ENCODE data around the gene PRAMEF14. TPM values are rescaled to one million over a fixed set of nuclear protein-coding genes. Genes with fewer than 3 reads are reported as not detected.
"Not testable (repeated sequence)": the region's sequence is repeated elsewhere in the genome, so short reads cannot be mapped to it uniquely, and the experiment has no call there.

PRAMEF14 gene
- total RNA-seq, 1 experiment from 2014 or later = not detected

GRCh38 chr1:13366536-13366935 lies 19.6 kb upstream of the PRAMEF14 start:
- H3K79me2 ChIP-seq (ENCODE audit: low read length); H3K9me3 ChIP-seq (ENCODE audit: low read length); H3K36me3 ChIP-seq (ENCODE audit: insufficient read depth, low read length); H2AFZ ChIP-seq (ENCODE audit: low read length); H3K27me3 ChIP-seq (ENCODE audit: low read length); H4K20me1 ChIP-seq (ENCODE audit: insufficient read depth, low read depth, low read length); H3K9ac ChIP-seq (ENCODE audit: low read length); H3K4me2 ChIP-seq (ENCODE audit: low read depth, low read length, poor library complexity, severe bottlenecking); H3K27ac ChIP-seq (ENCODE audit: low read length); H3K4me1 ChIP-seq (ENCODE audit: low read length); H3K9me2 ChIP-seq (replicated peaks; ENCODE audit: insufficient read depth, low read length); H3K4me3 ChIP-seq (ENCODE audit: low read length): not testable (repeated sequence)
- DNase-seq = peak; percentile 24

- H3K9me3 ChIP-seq (ENCODE audit: low read length); DNase-seq; H3K27ac ChIP-seq (ENCODE audit: low read length): not testable (repeated sequence)
These were observed 18.0 kb upstream of the PRAMEF14 start for GRCh38 chr1:13364928-13365327.

GRCh38 chr1:13362364-13362763 lies 15.4 kb upstream of the PRAMEF14 start:
- not testable (repeated sequence) for H3K27ac ChIP-seq (ENCODE audit: low read length); H3K9me2 ChIP-seq (replicated peaks; ENCODE audit: insufficient read depth, low read length); H3K9me3 ChIP-seq (ENCODE audit: low read length); H3K79me2 ChIP-seq (ENCODE audit: low read length); H3K4me1 ChIP-seq (ENCODE audit: low read length); H2AFZ ChIP-seq (ENCODE audit: low read length); DNase-seq; H3K9ac ChIP-seq (ENCODE audit: low read length); H4K20me1 ChIP-seq (ENCODE audit: insufficient read depth, low read depth, low read length); H3K27me3 ChIP-seq (ENCODE audit: low read length); H3K4me2 ChIP-seq (ENCODE audit: low read depth, low read length, poor library complexity, severe bottlenecking); H3K4me3 ChIP-seq (ENCODE audit: low read length); H3K36me3 ChIP-seq (ENCODE audit: insufficient read depth, low read length)

More at GRCh38 chr1:13364928-13365327, 18.0 kb upstream of the PRAMEF14 start:
- H3K79me2 ChIP-seq (ENCODE audit: low read length); H4K20me1 ChIP-seq (ENCODE audit: insufficient read depth, low read depth, low read length); H3K4me2 ChIP-seq (ENCODE audit: low read depth, low read length, poor library complexity, severe bottlenecking); H2AFZ ChIP-seq (ENCODE audit: low read length); H3K27me3 ChIP-seq (ENCODE audit: low read length); H3K4me3 ChIP-seq (ENCODE audit: low read length); H3K36me3 ChIP-seq (ENCODE audit: insufficient read depth, low read length); H3K9me2 ChIP-seq (replicated peaks; ENCODE audit: insufficient read depth, low read length); H3K4me1 ChIP-seq (ENCODE audit: low read length); H3K9ac ChIP-seq (ENCODE audit: low read length): not testable (repeated sequence)

- H3K79me2 ChIP-seq (ENCODE audit: low read length); H3K4me2 ChIP-seq (ENCODE audit: low read depth, low read length, poor library complexity, severe bottlenecking); H3K9me3 ChIP-seq (ENCODE audit: low read length); H3K9ac ChIP-seq (ENCODE audit: low read length); H3K27me3 ChIP-seq (ENCODE audit: low read length); H4K20me1 ChIP-seq (ENCODE audit: insufficient read depth, low read depth, low read length); H3K4me1 ChIP-seq (ENCODE audit: low read length); H3K27ac ChIP-seq (ENCODE audit: low read length); H3K9me2 ChIP-seq (replicated peaks; ENCODE audit: insufficient read depth, low read length); H3K36me3 ChIP-seq (ENCODE audit: insufficient read depth, low read length); H2AFZ ChIP-seq (ENCODE audit: low read length); H3K4me3 ChIP-seq (ENCODE audit: low read length): not testable (repeated sequence)
- peak; percentile 91 for DNase-seq
These were observed 9.8 kb upstream of the PRAMEF14 start for GRCh38 chr1:13356774-13357173.

GRCh38 chr1:13354475-13354874 lies 7.5 kb upstream of the PRAMEF14 start:
- H3K4me2 ChIP-seq (ENCODE audit: low read depth, low read length, poor library complexity, severe bottlenecking); DNase-seq; H3K9me2 ChIP-seq (replicated peaks; ENCODE audit: insufficient read depth, low read length); H3K4me3 ChIP-seq (ENCODE audit: low read length); H3K4me1 ChIP-seq (ENCODE audit: low read length); H3K9me3 ChIP-seq (ENCODE audit: low read length); H2AFZ ChIP-seq (ENCODE audit: low read length); H3K9ac ChIP-seq (ENCODE audit: low read length); H3K36me3 ChIP-seq (ENCODE audit: insufficient read depth, low read length); H3K27ac ChIP-seq (ENCODE audit: low read length); H3K79me2 ChIP-seq (ENCODE audit: low read length); H4K20me1 ChIP-seq (ENCODE audit: insufficient read depth, low read depth, low read length); H3K27me3 ChIP-seq (ENCODE audit: low read length): not testable (repeated sequence)

DNA sequence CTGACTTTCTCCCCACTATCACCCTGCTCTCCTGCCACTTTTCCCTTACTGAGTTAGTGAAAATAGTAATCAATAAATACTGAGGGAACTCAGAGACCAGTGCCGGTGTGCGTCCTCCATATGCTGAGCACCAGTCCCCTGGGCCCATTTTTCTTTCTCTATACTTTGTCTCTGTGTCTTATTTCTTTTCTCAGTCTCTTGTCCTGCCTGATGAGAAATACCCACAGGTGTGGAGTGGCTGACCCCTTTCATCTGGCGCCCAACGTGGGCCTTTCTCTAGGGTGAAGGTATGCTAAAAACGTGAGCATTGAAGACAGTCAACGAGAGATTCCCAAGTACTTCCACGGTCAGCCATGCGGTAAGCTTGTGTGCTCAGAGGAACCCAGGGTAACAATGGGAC lies 6.5 kb upstream of the PRAMEF14 start:
- not testable (repeated sequence) for H3K4me2 ChIP-seq (ENCODE audit: low read depth, low read length, poor library complexity, severe bottlenecking); H3K4me1 ChIP-seq (ENCODE audit: low read length); H2AFZ ChIP-seq (ENCODE audit: low read length); H3K27me3 ChIP-seq (ENCODE audit: low read length); H3K4me3 ChIP-seq (ENCODE audit: low read length); H3K9ac ChIP-seq (ENCODE audit: low read length); H3K27ac ChIP-seq (ENCODE audit: low read length); H3K9me3 ChIP-seq (ENCODE audit: low read length); H3K79me2 ChIP-seq (ENCODE audit: low read length); DNase-seq; H4K20me1 ChIP-seq (ENCODE audit: insufficient read depth, low read depth, low read length); H3K9me2 ChIP-seq (replicated peaks; ENCODE audit: insufficient read depth, low read length); H3K36me3 ChIP-seq (ENCODE audit: insufficient read depth, low read length)

DNA sequence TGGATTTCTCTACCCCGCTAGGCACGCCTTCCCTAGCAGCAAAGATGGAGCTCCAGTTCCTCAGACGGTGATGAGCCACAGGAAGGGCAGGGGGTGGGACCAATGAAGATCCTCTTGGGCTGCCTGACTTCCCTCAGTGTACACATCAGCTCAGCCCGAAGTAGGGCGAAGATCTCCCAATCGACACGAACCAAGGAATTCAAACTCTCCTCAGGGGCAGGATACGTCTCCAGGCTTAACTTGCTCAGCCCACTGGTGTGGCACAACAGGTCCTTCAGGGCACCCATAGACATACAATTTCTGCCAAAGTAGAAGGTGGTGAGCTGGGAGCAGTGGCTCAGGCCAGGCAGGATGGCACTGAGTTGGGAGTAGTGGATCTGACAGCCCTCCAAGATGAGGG lies 4.4 kb downstream of the PRAMEF14 start:
- H3K27ac ChIP-seq (ENCODE audit: low read length); DNase-seq; H4K20me1 ChIP-seq (ENCODE audit: insufficient read depth, low read depth, low read length); H3K4me3 ChIP-seq (ENCODE audit: low read length); H3K4me1 ChIP-seq (ENCODE audit: low read length); H3K9me2 ChIP-seq (replicated peaks; ENCODE audit: insufficient read depth, low read length); H3K27me3 ChIP-seq (ENCODE audit: low read length); H2AFZ ChIP-seq (ENCODE audit: low read length); H3K9ac ChIP-seq (ENCODE audit: low read length); H3K79me2 ChIP-seq (ENCODE audit: low read length); H3K36me3 ChIP-seq (ENCODE audit: insufficient read depth, low read length); H3K4me2 ChIP-seq (ENCODE audit: low read depth, low read length, poor library complexity, severe bottlenecking); H3K9me3 ChIP-seq (ENCODE audit: low read length): not testable (repeated sequence)

GRCh38 chr1:13315281-13315680 lies 31.7 kb downstream of the PRAMEF14 start, which contains the start of gene PRAMEF15:
Gene PRAMEF15, plus strand, starts transcription at chr1:13315581. Its CDS starts 2,827 bp downstream, at chr1:13318408.
- DNase-seq; H3K27ac ChIP-seq (ENCODE audit: low read length); H3K4me2 ChIP-seq (ENCODE audit: low read depth, low read length, poor library complexity, severe bottlenecking); H3K27me3 ChIP-seq (ENCODE audit: low read length); H3K9ac ChIP-seq (ENCODE audit: low read length); H3K36me3 ChIP-seq (ENCODE audit: insufficient read depth, low read length); H2AFZ ChIP-seq (ENCODE audit: low read length); H3K9me2 ChIP-seq (replicated peaks; ENCODE audit: insufficient read depth, low read length); H3K4me1 ChIP-seq (ENCODE audit: low read length); H4K20me1 ChIP-seq (ENCODE audit: insufficient read depth, low read depth, low read length); H3K4me3 ChIP-seq (ENCODE audit: low read length); H3K9me3 ChIP-seq (ENCODE audit: low read length); H3K79me2 ChIP-seq (ENCODE audit: low read length): not testable (repeated sequence)

DNA sequence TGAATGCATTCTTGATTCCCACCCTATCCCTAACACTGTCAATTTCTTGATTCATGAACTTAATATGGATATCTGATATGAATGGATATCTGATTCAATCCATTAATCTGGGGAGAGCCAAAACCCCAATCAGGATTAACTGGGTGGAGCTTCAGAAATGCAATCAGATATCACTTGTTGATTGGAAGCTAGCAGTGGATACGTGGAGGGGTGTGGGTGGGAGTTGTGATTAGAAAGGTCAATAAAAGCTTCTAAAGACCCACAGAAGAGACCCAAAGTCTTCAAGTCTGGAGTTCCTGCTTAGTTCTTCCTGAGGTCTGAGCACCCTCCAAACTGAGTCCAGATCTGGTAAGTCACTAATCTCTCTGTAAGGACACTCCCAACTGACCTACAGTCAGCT lies 43.7 kb downstream of the PRAMEF14 start, which contains the start of gene PRAMEF33:
TSS of gene PRAMEF33 (plus strand) at position 301 of the 400 bp plus-strand sequence. CDS start 2,416 bp downstream, outside the sequence.
- H3K4me1 ChIP-seq (ENCODE audit: low read length); H3K27ac ChIP-seq (ENCODE audit: low read length); H3K27me3 ChIP-seq (ENCODE audit: low read length); H2AFZ ChIP-seq (ENCODE audit: low read length); H3K9ac ChIP-seq (ENCODE audit: low read length); H3K79me2 ChIP-seq (ENCODE audit: low read length); H3K36me3 ChIP-seq (ENCODE audit: insufficient read depth, low read length); DNase-seq; H4K20me1 ChIP-seq (ENCODE audit: insufficient read depth, low read depth, low read length); H3K9me2 ChIP-seq (replicated peaks; ENCODE audit: insufficient read depth, low read length); H3K4me2 ChIP-seq (ENCODE audit: low read depth, low read length, poor library complexity, severe bottlenecking); H3K4me3 ChIP-seq (ENCODE audit: low read length); H3K9me3 ChIP-seq (ENCODE audit: low read length): not testable (repeated sequence)

Data from Karpas-422 (cell line).